ENCODE data around the gene MRPL50.

Gene MRPL50

GRCh38 chr9:101341958-101342357 is 56.5 kb downstream of the MRPL50 start:
- no peak for DNase-seq
